Neural progenitor cell (in vitro differentiated cells): ENCODE measurements around the gene ULK4. TPM values are rescaled to one million over a fixed set of nuclear protein-coding genes. Genes with fewer than 3 reads are reported as not detected.
"Not testable (repeated sequence)": the region's sequence is repeated elsewhere in the genome, so short reads cannot be mapped to it uniquely, and the experiment has no call there.

ENCODE experiments used
- DNase-seq: peaks from one replicate; pipeline ENCODE4 v3.0.0-alpha.2; 2016; ENCODE audit warnings: low spot score
- H2AFZ ChIP-seq: fragments of 200-600 bp; sonication (generic); replicated peaks from 2 replicates; pipeline ENCODE4 v1.6.1; 2016; ENCODE audit warnings: antibody characterized with exemption
- H3F3A ChIP-seq: fragments of 200-600 bp; sonication (generic); 2 replicates; pipeline ENCODE4 v1.6.1; 2016; ENCODE audit warnings: antibody characterized with exemption, low read depth
- H3K27ac ChIP-seq: fragments of 200-600 bp; sonication (generic); 2 replicates; pipeline ENCODE4 v1.5.1; 2016; ENCODE audit warnings: mild to moderate bottlenecking
- H3K27me3 ChIP-seq: fragments of 200-600 bp; sonication (generic); 2 replicates; pipeline ENCODE4 v1.6.1; 2016; ENCODE audit warnings: mild to moderate bottlenecking, moderate library complexity
- H3K36me3 ChIP-seq: fragments of 200-600 bp; sonication (generic); 2 replicates; pipeline ENCODE4 v1.5.1; 2016
- H3K4me1 ChIP-seq: fragments of 200-600 bp; sonication (generic); 2 replicates; pipeline ENCODE4 v1.6.1; 2016; ENCODE audit warnings: mixed run types
- H3K4me2 ChIP-seq: fragments of 200-600 bp; sonication (generic); 2 replicates; pipeline ENCODE4 v1.6.1; 2016
- H3K4me3 ChIP-seq: fragments of 200-600 bp; sonication (generic); 2 replicates; pipeline ENCODE4 v1.5.1; 2016
- H3K79me2 ChIP-seq: fragments of 200-600 bp; sonication (generic); 2 replicates; pipeline ENCODE4 v1.6.1; 2016; ENCODE audit warnings: low read depth
- H3K9ac ChIP-seq: fragments of 200-600 bp; sonication (generic); 2 replicates; pipeline ENCODE4 v1.6.1; 2016
- H3K9me3 ChIP-seq: fragments of 200-600 bp; sonication (generic); 2 replicates; pipeline ENCODE4 v1.5.1; 2016; ENCODE audit warnings: low read depth
- H4K20me1 ChIP-seq: fragments of 200-600 bp; sonication (generic); 2 replicates; pipeline ENCODE4 v1.6.1; 2016; ENCODE audit warnings: low read depth
- H3K27ac Mint-ChIP-seq: 3 replicates; pipeline ENCODE4 v1.8.0; 2021; ENCODE audit warnings: mixed read lengths
- H3K27me3 Mint-ChIP-seq: 2 replicates; pipeline ENCODE4 v1.8.0; 2022; ENCODE audit warnings: low read depth, mild to moderate bottlenecking, inconsistent platforms, moderate library complexity, mixed read lengths; ENCODE audit not compliant: insufficient read depth
- H3K36me3 Mint-ChIP-seq: 3 replicates; pipeline ENCODE4 v1.8.0; 2021; ENCODE audit warnings: mixed read lengths
- H3K4me1 Mint-ChIP-seq: 3 replicates; pipeline ENCODE4 v1.8.0; 2021; ENCODE audit warnings: mixed read lengths
- H3K4me3 Mint-ChIP-seq: 3 replicates; pipeline ENCODE4 v1.8.0; 2021; ENCODE audit warnings: mild to moderate bottlenecking, moderate library complexity, mixed read lengths
- H3K9me3 Mint-ChIP-seq: 3 replicates; pipeline ENCODE4 v1.8.0; 2020; ENCODE audit warnings: mixed read lengths
- EZH2 ChIP-seq: fragments of 200-600 bp; sonication (generic); IDR thresholded peaks from 2 replicates; pipeline ENCODE4 v1.6.1; 2017; ENCODE audit warnings: antibody characterized with exemption, mild to moderate bottlenecking, moderate library complexity
- EZH2phosphoT487 ChIP-seq: fragments of 200-600 bp; sonication (generic); IDR thresholded peaks from 2 replicates; pipeline ENCODE4 v1.6.1; 2017; ENCODE audit warnings: antibody characterized with exemption
- total RNA-seq: library from RNA; depleted of rRNA; stranded (reverse); fragments of >200 nt; gene quantifications from 2 replicates; pipeline ENCODE4 v1.2.3, GENCODE V29; 2015; ENCODE audit warnings: low replicate concordance
- TF ChIP-seq, protein P1 (sequence below): fragments of 200-600 bp; sonication (generic); IDR thresholded peaks from 2 replicates; pipeline ENCODE4 v1.5.1; 2017; ENCODE audit warnings: antibody characterized with exemption, mild to moderate bottlenecking

The ULK4 gene
- total RNA-seq, 1 donor from 2014 or later, result 33.0 TPM

DNA sequence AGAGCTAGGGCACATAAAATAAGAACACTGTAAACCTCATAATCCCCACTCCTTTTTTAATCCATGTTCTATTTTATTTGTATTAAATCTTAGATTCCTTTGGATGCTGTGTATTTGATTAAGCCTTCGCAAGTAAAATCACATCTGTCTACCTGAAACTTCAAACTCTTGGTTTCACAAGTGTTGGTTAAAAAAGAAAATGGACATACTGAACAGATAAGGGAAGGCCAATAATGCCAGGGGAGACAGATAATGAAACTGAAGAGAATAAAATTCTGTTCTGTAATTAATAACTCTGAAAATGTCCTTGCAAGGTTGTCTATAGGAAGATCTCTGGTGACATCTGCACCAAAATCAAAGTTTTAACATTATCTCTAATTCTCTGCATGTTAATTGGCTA is 114.2 kb downstream of the ULK4 start:
- no peaks in the 10 kb centered on the region for H3K36me3 ChIP-seq
- H3K27me3 Mint-ChIP-seq, result no peaks in the 10 kb centered on the region
- no peak overlapping the region for H3K4me2 ChIP-seq
- no peaks in the 10 kb centered on the region for H3F3A ChIP-seq
- H3K4me1 ChIP-seq, result no peaks in the 10 kb centered on the region
- H3K4me3 Mint-ChIP-seq, result no peak overlapping the region
- DNase-seq, result no peak
- H4K20me1 ChIP-seq, result no peaks in the 10 kb centered on the region
- H3K27ac ChIP-seq, result no peak overlapping the region
- H3K4me1 Mint-ChIP-seq, result no peaks in the 10 kb centered on the region
- H2AFZ ChIP-seq, result no peak overlapping the region
- H3K9ac ChIP-seq, result no peak overlapping the region
- H3K9me3 ChIP-seq, result no peaks in the 10 kb centered on the region
- peaks cover 4% of the 10 kb centered on the region for H3K9me3 Mint-ChIP-seq
- TF ChIP-seq EZH2, result no peak
- no peak for TF ChIP-seq EZH2phosphoT487
- TF ChIP-seq, protein P1, sequence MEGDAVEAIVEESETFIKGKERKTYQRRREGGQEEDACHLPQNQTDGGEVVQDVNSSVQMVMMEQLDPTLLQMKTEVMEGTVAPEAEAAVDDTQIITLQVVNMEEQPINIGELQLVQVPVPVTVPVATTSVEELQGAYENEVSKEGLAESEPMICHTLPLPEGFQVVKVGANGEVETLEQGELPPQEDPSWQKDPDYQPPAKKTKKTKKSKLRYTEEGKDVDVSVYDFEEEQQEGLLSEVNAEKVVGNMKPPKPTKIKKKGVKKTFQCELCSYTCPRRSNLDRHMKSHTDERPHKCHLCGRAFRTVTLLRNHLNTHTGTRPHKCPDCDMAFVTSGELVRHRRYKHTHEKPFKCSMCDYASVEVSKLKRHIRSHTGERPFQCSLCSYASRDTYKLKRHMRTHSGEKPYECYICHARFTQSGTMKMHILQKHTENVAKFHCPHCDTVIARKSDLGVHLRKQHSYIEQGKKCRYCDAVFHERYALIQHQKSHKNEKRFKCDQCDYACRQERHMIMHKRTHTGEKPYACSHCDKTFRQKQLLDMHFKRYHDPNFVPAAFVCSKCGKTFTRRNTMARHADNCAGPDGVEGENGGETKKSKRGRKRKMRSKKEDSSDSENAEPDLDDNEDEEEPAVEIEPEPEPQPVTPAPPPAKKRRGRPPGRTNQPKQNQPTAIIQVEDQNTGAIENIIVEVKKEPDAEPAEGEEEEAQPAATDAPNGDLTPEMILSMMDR, result no peak
- H3K27me3 ChIP-seq, result no peaks in the 10 kb centered on the region
- peaks cover 9% of the 10 kb centered on the region for H3K36me3 Mint-ChIP-seq
- H3K27ac Mint-ChIP-seq, result no peak overlapping the region
- H3K4me3 ChIP-seq, result no peak overlapping the region
- H3K79me2 ChIP-seq, result no peaks in the 10 kb centered on the region

DNA sequence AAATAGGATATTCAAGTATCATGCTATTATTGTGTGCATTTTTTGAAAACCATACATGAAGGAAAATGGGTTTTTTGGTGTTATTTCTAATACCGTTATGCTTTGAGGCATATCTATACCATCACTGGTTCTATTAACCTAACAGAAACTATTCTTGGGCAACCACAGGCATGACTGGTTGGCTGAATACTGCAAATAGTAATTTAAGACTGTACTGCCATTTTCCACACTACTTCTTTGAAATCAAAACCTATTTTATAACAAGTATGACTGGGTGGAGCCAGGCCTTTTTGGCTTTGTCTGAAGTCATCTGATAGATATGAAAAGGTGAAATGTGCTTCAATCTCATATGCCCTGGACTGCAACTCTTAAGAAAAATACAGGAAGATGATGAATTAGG is 115.1 kb downstream of the ULK4 start:
- Histone ChIP-seq H3K79me2 (no peaks in the 10 kb centered on the region), H3K27me3 (no peaks in the 10 kb centered on the region), H3K4me2 (no peak overlapping the region), H3K36me3 (no peaks in the 10 kb centered on the region), H3K27ac (no peak overlapping the region), H4K20me1 (no peaks in the 10 kb centered on the region), H3K9ac (no peak overlapping the region), H3K4me1 (no peaks in the 10 kb centered on the region), H2AFZ (no peak overlapping the region), H3K9me3 (no peaks in the 10 kb centered on the region), H3F3A (no peaks in the 10 kb centered on the region), H3K4me3 (no peak overlapping the region)
- Mint-ChIP-seq H3K27me3 (peaks cover 2% of the 10 kb centered on the region), H3K36me3 (peaks cover 14% of the 10 kb centered on the region), H3K9me3 (peaks cover 11% of the 10 kb centered on the region), H3K4me1 (no peaks in the 10 kb centered on the region), H3K27ac (no peak overlapping the region), H3K4me3 (no peak overlapping the region)
- no peak for DNase-seq
- no peak for TF ChIP-seq EZH2phosphoT487
- TF ChIP-seq, protein P1, result no peak
- no peak for TF ChIP-seq EZH2

DNA sequence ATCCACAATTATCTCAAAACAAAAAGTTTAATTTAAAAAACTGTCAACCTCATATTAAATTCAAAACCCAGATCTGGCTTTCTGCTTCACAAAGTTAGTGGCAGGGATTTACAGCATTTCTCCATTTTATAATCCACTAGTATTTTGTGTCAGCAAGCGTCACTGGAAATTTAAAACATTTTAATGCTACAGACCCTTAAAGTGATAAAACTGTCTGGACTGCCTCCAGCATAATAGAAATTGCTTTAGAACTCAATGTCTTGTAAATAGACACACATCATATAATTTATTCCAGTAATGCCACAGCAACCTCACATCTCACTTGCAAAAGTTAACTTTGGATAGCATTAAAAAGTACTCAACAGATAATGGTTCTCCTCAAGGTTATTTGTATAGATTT is 116.1 kb downstream of the ULK4 start:
- Histone ChIP-seq H3K9me3 (no peaks in the 10 kb centered on the region), H3K79me2 (no peaks in the 10 kb centered on the region), H3K4me2 (no peak overlapping the region), H3K36me3 (no peaks in the 10 kb centered on the region), H3K9ac (no peak overlapping the region), H3K27ac (no peak overlapping the region), H3K4me3 (no peak overlapping the region), H3F3A (no peaks in the 10 kb centered on the region), H4K20me1 (no peaks in the 10 kb centered on the region), H3K4me1 (no peaks in the 10 kb centered on the region), H2AFZ (no peak overlapping the region), H3K27me3 (no peaks in the 10 kb centered on the region)
- Mint-ChIP-seq H3K36me3 (peaks cover 14% of the 10 kb centered on the region), H3K4me1 (no peaks in the 10 kb centered on the region), H3K9me3 (peaks cover 15% of the 10 kb centered on the region), H3K27me3 (peaks cover 3% of the 10 kb centered on the region), H3K4me3 (no peak overlapping the region), H3K27ac (no peak overlapping the region)
- DNase-seq, result no peak
- TF ChIP-seq EZH2, result no peak
- TF ChIP-seq EZH2phosphoT487, result no peak
- TF ChIP-seq, protein P1, result no peak

DNA sequence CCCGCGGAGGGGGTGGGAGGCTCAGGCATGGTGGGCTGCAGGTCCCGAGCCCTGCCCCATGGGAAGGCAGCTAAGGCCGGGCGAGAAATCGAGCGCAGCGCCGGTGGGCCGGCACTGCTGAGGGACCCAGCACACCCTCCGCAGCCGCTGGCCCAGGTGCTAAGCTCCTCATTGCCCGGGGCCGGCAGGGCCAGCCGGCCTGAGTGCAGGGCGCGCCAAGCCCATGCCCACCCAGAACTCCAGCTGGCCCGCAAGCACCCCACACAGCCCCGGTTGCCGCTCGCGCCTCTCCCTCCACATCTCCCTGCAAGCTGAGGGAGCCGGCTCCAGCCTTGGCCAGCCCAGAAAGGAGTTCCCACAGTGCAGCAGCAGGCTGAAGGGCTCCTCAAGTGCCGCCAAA is 117.6 kb downstream of the ULK4 start:
- not testable (repeated sequence) for H3K36me3 ChIP-seq, H3K9ac ChIP-seq, H3K27me3 Mint-ChIP-seq, H3K27ac ChIP-seq, H3K27ac Mint-ChIP-seq, H3K4me3 ChIP-seq, H4K20me1 ChIP-seq, H3K27me3 ChIP-seq, H2AFZ ChIP-seq, H3K9me3 ChIP-seq, DNase-seq, H3F3A ChIP-seq, H3K4me3 Mint-ChIP-seq, H3K4me2 ChIP-seq, H3K4me1 ChIP-seq, H3K79me2 ChIP-seq, H3K4me1 Mint-ChIP-seq
- Mint-ChIP-seq H3K9me3 (peaks cover 21% of the 10 kb centered on the region), H3K36me3 (peaks cover 20% of the 10 kb centered on the region)

DNA sequence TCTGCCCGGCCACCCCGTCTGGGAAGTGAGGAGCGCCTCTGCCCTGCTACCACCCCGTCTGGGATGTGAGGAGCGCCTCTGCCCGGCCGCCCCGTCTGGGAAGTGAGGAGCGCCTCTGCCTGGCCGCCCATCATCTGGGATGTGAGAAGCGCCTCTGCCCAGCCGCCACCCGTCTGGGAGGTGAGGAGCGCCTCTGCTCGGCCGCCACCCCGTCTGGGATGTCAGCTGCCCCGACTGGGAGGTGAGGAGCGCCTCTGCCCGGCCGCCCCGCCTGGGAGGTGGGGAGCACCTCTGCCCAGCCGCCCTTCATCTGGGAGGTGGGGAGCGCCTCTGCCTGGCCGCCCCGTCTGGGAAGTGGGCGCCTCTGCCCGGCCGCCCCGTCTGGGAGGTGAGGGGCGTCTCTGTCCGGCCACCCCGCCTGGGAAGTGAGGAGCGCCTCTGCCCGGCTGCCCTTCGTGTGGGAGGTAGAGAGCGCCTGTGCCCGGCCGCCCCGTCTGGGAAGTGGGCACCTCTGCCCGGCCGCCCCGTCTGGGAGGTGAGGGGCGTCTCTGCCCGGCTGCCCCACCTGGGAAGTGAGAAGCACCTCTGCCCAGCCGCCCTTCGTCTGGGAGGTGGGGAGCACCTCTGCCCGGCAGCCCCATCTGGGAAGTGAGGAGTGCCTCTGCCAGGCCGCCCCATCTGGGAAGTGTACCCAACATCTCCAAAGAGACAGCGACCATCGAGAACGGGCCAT is 120.8 kb downstream of the ULK4 start:
- not testable (repeated sequence) for H3K27me3 Mint-ChIP-seq, H3K27ac ChIP-seq, H3K4me3 Mint-ChIP-seq, H3K4me2 ChIP-seq, H4K20me1 ChIP-seq, H3K4me3 ChIP-seq, H3K9me3 ChIP-seq, H3K4me1 ChIP-seq, H3K27ac Mint-ChIP-seq, DNase-seq, H3K4me1 Mint-ChIP-seq, H2AFZ ChIP-seq, H3K9ac ChIP-seq, H3K36me3 ChIP-seq, H3K79me2 ChIP-seq, H3K27me3 ChIP-seq, H3F3A ChIP-seq
- H3K9me3 Mint-ChIP-seq, result peaks cover 21% of the 10 kb centered on the region
- H3K36me3 Mint-ChIP-seq, result peaks cover 20% of the 10 kb centered on the region
